PC-3 (cell line): ENCODE data around the gene NPAS2. TPM values are rescaled to one million over a fixed set of nuclear protein-coding genes. Genes with fewer than 3 reads are reported as not detected.

Experiments used
- ATAC-seq: fragments of 200-7000 bp; cut with Tn5 transposase; 2 replicates; pipeline ENCODE4 v1.9.1; 2020; ENCODE audit warnings: mild to moderate bottlenecking, moderate library complexity
- BruUV-seq: library from RNA; stranded (reverse); fragments of 400-500 nt; replicated peaks from 2 replicates; lab custom pipeline; 2021; lab: Mats Ljungman, UMichigan
- CTCF ChIA-PET: fragments of 300-600 bp; sonication (Branson Sonifier 250); formaldehyde crosslinking; loops from one replicate; lab custom pipeline; 2022; ENCODE audit warnings: antibody characterized with exemption; lab: Charles Lee
- POLR2A ChIA-PET: fragments of 300-600 bp; sonication (Branson Sonifier 250); formaldehyde crosslinking; loops from one replicate; lab custom pipeline; 2022; ENCODE audit warnings: antibody characterized with exemption; ENCODE audit not compliant: unreplicated experiment; lab: Charles Lee
- DNase-seq: peaks from one replicate; pipeline ENCODE4 v3.0.0-alpha.2; 2015
- H2AFZ ChIP-seq: fragments of 300-600 bp; sonication (generic); 2 replicates; pipeline ENCODE4 v1.6.0; 2016; ENCODE audit warnings: antibody characterized with exemption, low read length
- H3F3A ChIP-seq: fragments of 300-600 bp; sonication (generic); one replicate; pipeline ENCODE4 v1.6.0; 2017; ENCODE audit warnings: antibody characterized with exemption, low read length, control low read depth, mild to moderate bottlenecking; ENCODE audit not compliant: unreplicated experiment
- H3K27ac ChIP-seq: fragments of 300-600 bp; sonication (generic); 2 replicates; pipeline ENCODE4 v1.5.1; 2016; ENCODE audit warnings: mild to moderate bottlenecking, low read length
- H3K27me3 ChIP-seq: fragments of 300-600 bp; sonication (generic); 2 replicates; pipeline ENCODE4 v1.6.1; 2016; ENCODE audit warnings: low read length, mixed read lengths
- H3K36me3 ChIP-seq: fragments of 300-600 bp; sonication (generic); 2 replicates; pipeline ENCODE4 v1.6.1; 2016; ENCODE audit warnings: low read depth, mixed run types, low read length, mixed read lengths
- H3K4me1 ChIP-seq: fragments of 300-600 bp; sonication (generic); 2 replicates; pipeline ENCODE4 v1.5.1; 2016; ENCODE audit warnings: low read length; ENCODE audit not compliant: insufficient read depth
- H3K4me2 ChIP-seq: fragments of 300-600 bp; sonication (generic); 2 replicates; pipeline ENCODE4 v1.6.0; 2016; ENCODE audit warnings: low read length
- H3K4me3 ChIP-seq: fragments of 300-600 bp; sonication (generic); 2 replicates; pipeline ENCODE4 v1.5.1; 2016; ENCODE audit warnings: mild to moderate bottlenecking, low read length, mixed read lengths
- H3K79me2 ChIP-seq: fragments of 300-600 bp; sonication (generic); 2 replicates; pipeline ENCODE4 v1.6.1; 2017; ENCODE audit warnings: low read length, mixed read lengths
- H3K9ac ChIP-seq: fragments of 300-600 bp; sonication (generic); 2 replicates; pipeline ENCODE4 v1.6.0; 2016; ENCODE audit warnings: mild to moderate bottlenecking, low read length
- H3K9me2 ChIP-seq: fragments of 300-600 bp; sonication (generic); replicated peaks from 2 replicates; pipeline ENCODE4 v1.6.1; 2016; ENCODE audit warnings: mixed run types, low read length, mixed read lengths
- H3K9me3 ChIP-seq: fragments of 300-600 bp; sonication (generic); 2 replicates; pipeline ENCODE4 v1.6.1; 2016; ENCODE audit warnings: low read length, mixed read lengths
- H4K20me1 ChIP-seq: fragments of 300-600 bp; sonication (generic); 2 replicates; pipeline ENCODE4 v1.6.1; 2016; ENCODE audit warnings: low read length, mixed read lengths
- EZH2 ChIP-seq: fragments of 300-600 bp; sonication (generic); IDR thresholded peaks from one replicate; pipeline ENCODE4 v1.6.1; 2017; ENCODE audit warnings: antibody characterized with exemption, mild to moderate bottlenecking, low read length; ENCODE audit not compliant: unreplicated experiment
- EZH2phosphoT487 ChIP-seq: fragments of 300-600 bp; sonication (generic); IDR thresholded peaks from 2 replicates; pipeline ENCODE4 v1.6.1; 2018; ENCODE audit warnings: mild to moderate bottlenecking, antibody characterized with exemption, low read length, borderline replicate concordance
- intact Hi-C: fragments of 100-400 bp; cut with micrococcal nuclease; formaldehyde crosslinking; loops from 2 replicates; pipeline ENCODE4 v1.9.0; 2023
- total RNA-seq: library from RNA; depleted of rRNA; stranded (reverse); fragments of >200 nt; gene quantifications from 2 replicates; pipeline ENCODE4 v1.2.3, GENCODE V29; 2014
- TF ChIP-seq, protein P1 (sequence below): fragments of 300-600 bp; sonication (generic); conservative IDR thresholded peaks from 2 replicates; pipeline ENCODE4 v1.5.1; 2017; ENCODE audit warnings: antibody characterized with exemption, low read depth, mild to moderate bottlenecking, low read length

Gene NPAS2
- total RNA-seq, 1 experiment from 2014 or later: 55.4 TPM

DNA sequence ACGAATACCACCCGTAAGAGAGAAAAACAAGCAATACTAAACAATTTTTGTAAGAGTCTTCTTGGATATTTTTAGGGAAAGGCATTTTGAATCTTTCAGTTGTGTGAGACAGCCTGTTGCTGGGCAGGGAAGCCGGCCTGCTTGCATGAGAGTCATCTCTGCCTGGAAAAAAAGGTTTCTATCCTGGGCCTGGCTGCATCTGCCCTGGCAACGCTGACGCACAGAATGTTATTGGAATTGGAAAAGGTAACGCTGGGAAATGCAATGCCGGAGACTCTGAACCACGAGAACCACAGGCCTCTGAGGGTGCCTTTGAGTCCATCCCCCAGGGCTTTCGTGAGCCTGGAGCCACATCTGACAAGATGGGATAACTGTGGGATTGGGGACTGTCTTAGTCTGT lies 17.9 kb upstream of the NPAS2 start:
- no peak for DNase-seq
- H3K9ac ChIP-seq: no peak overlapping the region

DNA sequence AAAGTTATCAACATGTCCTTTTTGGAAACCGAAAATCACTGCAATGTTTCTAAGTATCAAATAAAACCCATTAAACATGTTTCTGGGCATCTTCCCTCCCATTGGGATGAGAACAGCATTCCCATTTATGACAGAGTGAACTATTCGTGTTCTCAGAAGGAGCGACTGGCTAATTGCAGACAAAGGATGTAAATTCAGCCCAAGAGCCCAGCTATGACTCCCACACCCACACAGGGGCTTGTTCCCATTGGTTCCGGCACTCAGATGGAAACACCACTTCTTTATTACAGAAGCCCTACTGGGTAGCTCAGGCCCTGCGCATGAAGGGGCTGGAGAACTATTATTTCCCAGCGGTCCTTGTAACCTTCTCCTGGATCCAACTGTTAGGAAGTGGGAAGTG lies 16.6 kb upstream of the NPAS2 start:
- no peaks in the 10 kb centered on the region; the same call in 1 of the 2 replicates for H3K9me2 ChIP-seq

More for the DNA sequence above, 17.9 kb upstream of the NPAS2 start:
- Histone ChIP-seq H3K27me3 (no peaks in the 10 kb centered on the region), H3K4me2 (no peak overlapping the region), H3K27ac (no peak overlapping the region), H3K79me2 (no peaks in the 10 kb centered on the region), H3K9me2 (no peaks in the 10 kb centered on the region; the same call in 1 of the 2 replicates), H2AFZ (no peak overlapping the region), H3F3A (no peaks in the 10 kb centered on the region), H3K4me3 (no peak overlapping the region), H4K20me1 (no peaks in the 10 kb centered on the region), H3K36me3 (no peaks in the 10 kb centered on the region), H3K4me1 (peaks cover 11% of the 10 kb centered on the region), H3K9me3 (no peaks in the 10 kb centered on the region)
- no peak for ATAC-seq
- CTCF ChIA-PET: no interaction called here
- POLR2A ChIA-PET: interaction anchor here (1.6 kb wide), 1 partner anchor 17 kb away, joined by 7 read pairs; no protein-coding TSS in a partner anchor
- intact Hi-C loops: no loop called here
- TF ChIP-seq, protein P1, sequence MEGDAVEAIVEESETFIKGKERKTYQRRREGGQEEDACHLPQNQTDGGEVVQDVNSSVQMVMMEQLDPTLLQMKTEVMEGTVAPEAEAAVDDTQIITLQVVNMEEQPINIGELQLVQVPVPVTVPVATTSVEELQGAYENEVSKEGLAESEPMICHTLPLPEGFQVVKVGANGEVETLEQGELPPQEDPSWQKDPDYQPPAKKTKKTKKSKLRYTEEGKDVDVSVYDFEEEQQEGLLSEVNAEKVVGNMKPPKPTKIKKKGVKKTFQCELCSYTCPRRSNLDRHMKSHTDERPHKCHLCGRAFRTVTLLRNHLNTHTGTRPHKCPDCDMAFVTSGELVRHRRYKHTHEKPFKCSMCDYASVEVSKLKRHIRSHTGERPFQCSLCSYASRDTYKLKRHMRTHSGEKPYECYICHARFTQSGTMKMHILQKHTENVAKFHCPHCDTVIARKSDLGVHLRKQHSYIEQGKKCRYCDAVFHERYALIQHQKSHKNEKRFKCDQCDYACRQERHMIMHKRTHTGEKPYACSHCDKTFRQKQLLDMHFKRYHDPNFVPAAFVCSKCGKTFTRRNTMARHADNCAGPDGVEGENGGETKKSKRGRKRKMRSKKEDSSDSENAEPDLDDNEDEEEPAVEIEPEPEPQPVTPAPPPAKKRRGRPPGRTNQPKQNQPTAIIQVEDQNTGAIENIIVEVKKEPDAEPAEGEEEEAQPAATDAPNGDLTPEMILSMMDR: no peak
- TF ChIP-seq EZH2: no peak
- TF ChIP-seq EZH2phosphoT487: no peak
- TSS peak; percentile 89 for BruUV-seq

DNA sequence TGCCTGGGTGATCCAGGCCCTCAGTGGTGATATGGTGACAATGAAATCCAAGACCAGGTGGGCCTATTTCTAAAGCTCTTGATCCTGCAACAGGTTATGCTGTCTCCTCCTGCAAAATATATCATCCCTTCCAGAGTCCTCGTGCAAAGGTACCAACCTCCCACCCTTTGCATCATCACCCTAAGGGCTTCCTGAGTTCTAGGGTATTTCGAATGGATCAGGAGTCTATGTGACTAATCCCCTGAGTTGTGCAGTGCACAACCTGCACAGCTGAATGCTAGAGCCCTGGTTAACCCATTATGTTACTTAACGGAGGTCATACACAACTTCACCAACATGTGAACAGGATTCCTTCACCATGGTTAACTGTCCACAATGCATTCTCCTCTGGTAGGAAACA lies 13.4 kb upstream of the NPAS2 start:
- POLR2A ChIA-PET: no interaction called here
- TF ChIP-seq EZH2phosphoT487 (no peak), EZH2 (no peak)
- TF ChIP-seq, protein P1: no peak
- no peaks in the 10 kb centered on the region for H3F3A ChIP-seq
- no peaks in the 10 kb centered on the region for H4K20me1 ChIP-seq
- CTCF ChIA-PET: no interaction called here
- no peaks in the 10 kb centered on the region; the same call in 1 of the 2 replicates for H3K9me2 ChIP-seq
- H3K79me2 ChIP-seq: no peaks in the 10 kb centered on the region
- no peak overlapping the region for H2AFZ ChIP-seq
- H3K4me2 ChIP-seq: no peak overlapping the region
- peaks cover 3% of the 10 kb centered on the region; the same call in 1 of the 2 replicates for H3K4me1 ChIP-seq
- H3K9ac ChIP-seq: no peak overlapping the region
- DNase-seq (peak; percentile 20), ATAC-seq (no peak)
- no TSS peak for BruUV-seq
- intact Hi-C loops: no loop called here
- no peaks in the 10 kb centered on the region for H3K36me3 ChIP-seq
- H3K9me3 ChIP-seq: no peaks in the 10 kb centered on the region
- H3K27me3 ChIP-seq: no peaks in the 10 kb centered on the region
- no peak overlapping the region for H3K27ac ChIP-seq
- no peak overlapping the region for H3K4me3 ChIP-seq

More for the DNA sequence above, 16.6 kb upstream of the NPAS2 start:
- no peaks in the 10 kb centered on the region for H4K20me1 ChIP-seq
- intact Hi-C loops: no loop called here
- H3K9me3 ChIP-seq: no peaks in the 10 kb centered on the region
- H3K36me3 ChIP-seq: no peaks in the 10 kb centered on the region
- H3F3A ChIP-seq: no peaks in the 10 kb centered on the region
- H3K27me3 ChIP-seq: no peaks in the 10 kb centered on the region
- H3K79me2 ChIP-seq: no peaks in the 10 kb centered on the region
- no peak overlapping the region for H2AFZ ChIP-seq
- no peak overlapping the region for H3K27ac ChIP-seq
- DNase-seq (no peak), ATAC-seq (no peak)
- CTCF ChIA-PET: no interaction called here
- no TSS peak for BruUV-seq
- peaks cover 11% of the 10 kb centered on the region for H3K4me1 ChIP-seq
- H3K4me3 ChIP-seq: no peak overlapping the region
- no peak overlapping the region for H3K4me2 ChIP-seq
- TF ChIP-seq EZH2 (no peak), EZH2phosphoT487 (no peak)
- TF ChIP-seq, protein P1: no peak
- POLR2A ChIA-PET: no interaction called here
- no peak overlapping the region for H3K9ac ChIP-seq
